Activated naive CD4-positive, alpha-beta T cell treated with anti-CD3 and anti-CD28 coated beads for 36 hours (primary cell): ENCODE measurements around the gene OR2C1. TPM values are rescaled to one million over a fixed set of nuclear protein-coding genes. Genes with fewer than 3 reads are reported as not detected.

Experiments used
- CTCF ChIA-PET: fragments of 350-600 bp; sonication (Branson Sonifier 250); formaldehyde crosslinking; loops from one replicate; lab custom pipeline; 2021; ENCODE audit warnings: antibody characterized with exemption; lab: Charles Lee
- DNase-seq: peaks from one replicate; pipeline ENCODE4 v3.0.0-alpha.2; 2020
- H3K27ac Mint-ChIP-seq: one replicate; pipeline ENCODE4 v1.8.0; 2021; ENCODE audit warnings: mild to moderate bottlenecking, mixed read lengths
- H3K27me3 Mint-ChIP-seq: one replicate; pipeline ENCODE4 v1.8.0; 2021; ENCODE audit warnings: low read depth, mixed read lengths
- H3K36me3 Mint-ChIP-seq: one replicate; pipeline ENCODE4 v1.8.0; 2021; ENCODE audit warnings: low read depth, mixed read lengths
- H3K4me1 Mint-ChIP-seq: one replicate; pipeline ENCODE4 v1.8.0; 2021; ENCODE audit warnings: low read depth, mixed read lengths
- H3K4me3 Mint-ChIP-seq: one replicate; pipeline ENCODE4 v1.8.0; 2021; ENCODE audit warnings: mild to moderate bottlenecking, moderate library complexity, mixed read lengths
- H3K9me3 Mint-ChIP-seq: one replicate; pipeline ENCODE4 v1.8.0; 2021; ENCODE audit warnings: mixed read lengths
- intact Hi-C: fragments of 100-400 bp; cut with micrococcal nuclease; formaldehyde crosslinking; loops from one replicate; pipeline ENCODE4 v1.15.1; 2023
- total RNA-seq, 2 experiments: library from RNA; stranded (reverse); gene quantifications; one replicate each; pipeline ENCODE4 v1.2.3, GENCODE V29; 2021

Gene OR2C1
- total RNA-seq, 2 experiments from 2014 or later: not detected

- intact Hi-C loops: loop anchor here (1.0 to 5.0 kb wide), 9 partner anchors 37 to 268 kb away; partner anchors contain the start of genes NAA60, OR1F1, ZNF200 and ZNF263
- DNase-seq: no peak
- peaks cover 60% of the 10 kb centered on the region for H3K36me3 Mint-ChIP-seq
- CTCF ChIA-PET: interaction anchor here (0.6 kb wide), 1 partner anchor 39 kb away, joined by 3 read pairs; no protein-coding TSS in a partner anchor
- H3K27ac Mint-ChIP-seq: peak overlapping the region; percentile 75
- H3K9me3 Mint-ChIP-seq: peaks cover 27% of the 10 kb centered on the region
- H3K27me3 Mint-ChIP-seq: no peaks in the 10 kb centered on the region
- H3K4me3 Mint-ChIP-seq: peak overlapping the region; percentile 86
- peaks cover 32% of the 10 kb centered on the region for H3K4me1 Mint-ChIP-seq
Observed at GRCh38 chr16:3401719-3402397, 46.2 kb downstream of the OR2C1 start.

Other genes with a start within 250 kb of the OR2C1 start
- gene ZNF205, start 243.3 kb upstream of the OR2C1 start, total RNA-seq: under 1 TPM in 1 of 2 experiments, not detected in 1; 0.25 TPM
- gene ZNF213, start 220.9 kb upstream of the OR2C1 start, total RNA-seq: 1 to 10 TPM; 6.1 to 6.5 TPM
- gene OR1F1, start 167.7 kb upstream of the OR2C1 start, total RNA-seq: not detected
- 10 to 100 TPM in 1 of 2 experiments, 1 to 10 TPM in 1; 9.7 to 10.1 TPM for gene ZNF200, start 120.7 kb upstream of the OR2C1 start, total RNA-seq
- under 1 TPM; 0.07 TPM for gene MEFV, start 99.3 kb upstream of the OR2C1 start, total RNA-seq
- gene ZNF263, start 72.4 kb upstream of the OR2C1 start, total RNA-seq: 10 to 100 TPM in 1 of 2 experiments, 1 to 10 TPM in 1; 9.1 to 12.2 TPM
- gene TIGD7, start 50.5 kb upstream of the OR2C1 start, total RNA-seq: 1 to 10 TPM; 3.8 to 4.1 TPM
- gene ZNF75A, start 50.4 kb upstream of the OR2C1 start, total RNA-seq: 10 to 100 TPM; 10.5 to 12.4 TPM
- gene ZSCAN32, start 45.1 kb downstream of the OR2C1 start, total RNA-seq: 1 to 10 TPM; 6.5 to 7.9 TPM
- 1 to 10 TPM; 5.8 to 6.3 TPM for gene ZNF174, start 45.3 kb downstream of the OR2C1 start, total RNA-seq
- 1 to 10 TPM; 1.1 TPM for gene ZNF597, start 87.6 kb downstream of the OR2C1 start, total RNA-seq
- gene NAA60, start 87.8 kb downstream of the OR2C1 start, total RNA-seq: 10 to 100 TPM; 20.0 to 27.1 TPM
- gene C16orf90, start 139.6 kb downstream of the OR2C1 start, total RNA-seq: not detected
- 10 to 100 TPM; 12.1 to 13.9 TPM for gene CLUAP1, start 145.1 kb downstream of the OR2C1 start, total RNA-seq
- gene NLRC3, start 221.5 kb downstream of the OR2C1 start, total RNA-seq: 10 to 100 TPM; 14.4 TPM